PC-9 (cell line): ENCODE measurements around the gene TMEM200C. TPM values are rescaled to one million over a fixed set of nuclear protein-coding genes. Genes with fewer than 3 reads are reported as not detected.

Source experiments
- BruUV-seq: library from RNA; stranded (reverse); fragments of 400-500 nt; replicated peaks from 2 replicates; lab custom pipeline; 2021; lab: Mats Ljungman, UMichigan
- CTCF ChIA-PET: fragments of 300-600 bp; sonication (Branson Sonifier 250); formaldehyde crosslinking; loops from one replicate; lab custom pipeline; 2022; ENCODE audit warnings: antibody characterized with exemption; lab: Charles Lee
- POLR2A ChIA-PET: fragments of 300-600 bp; sonication (Branson Sonifier 250); formaldehyde crosslinking; loops from one replicate; lab custom pipeline; 2022; ENCODE audit warnings: antibody characterized with exemption; ENCODE audit not compliant: unreplicated experiment; lab: Charles Lee
- DNase-seq, 2 experiments: peaks; one replicate each; pipeline versions ENCODE4 v3.0.0 to v3.0.0-alpha.2; 2015 to 2022; ENCODE audit warnings: mixed read lengths in 1 of 2
- H2AFZ ChIP-seq: fragments of 200-600 bp; sonication (generic); 2 replicates; pipeline ENCODE4 v1.8.1; 2017; ENCODE audit warnings: antibody characterized with exemption
- H3F3A ChIP-seq: fragments of 200-600 bp; sonication (generic); 2 replicates; pipeline ENCODE4 v1.8.1; 2017; ENCODE audit warnings: antibody characterized with exemption, mild to moderate bottlenecking, low read depth; ENCODE audit not compliant: insufficient read depth
- H3K27ac ChIP-seq: fragments of 200-600 bp; sonication (generic); 2 replicates; pipeline ENCODE4 v1.6.1; 2016; ENCODE audit warnings: mixed run types
- H3K27me3 ChIP-seq: fragments of 200-600 bp; sonication (generic); 2 replicates; pipeline ENCODE4 v1.6.1; 2016; ENCODE audit warnings: low read depth, mixed run types; ENCODE audit not compliant: insufficient read depth
- H3K36me3 ChIP-seq: fragments of 200-600 bp; sonication (generic); 2 replicates; pipeline ENCODE4 v1.6.1; 2016; ENCODE audit warnings: low read depth, mixed run types
- H3K4me1 ChIP-seq: fragments of 200-600 bp; sonication (generic); replicated peaks from 2 replicates; pipeline ENCODE4 v1.6.1; 2016; ENCODE audit warnings: mixed run types; ENCODE audit not compliant: insufficient read depth
- H3K4me2 ChIP-seq: fragments of 200-600 bp; sonication (generic); 2 replicates; pipeline ENCODE4 v1.6.1; 2017; ENCODE audit warnings: mixed run types
- H3K4me3 ChIP-seq: fragments of 200-600 bp; sonication (generic); 2 replicates; pipeline ENCODE4 v1.6.1; 2016; ENCODE audit warnings: mixed run types
- H3K79me2 ChIP-seq: fragments of 200-600 bp; sonication (generic); 2 replicates; pipeline ENCODE4 v1.6.1; 2017; ENCODE audit warnings: low read depth, mixed run types
- H3K9me2 ChIP-seq: fragments of 200-600 bp; sonication (generic); 2 replicates; pipeline ENCODE4 v1.8.1; 2017; ENCODE audit warnings: mild to moderate bottlenecking; ENCODE audit not compliant: insufficient read depth
- H3K9me3 ChIP-seq: fragments of 200-600 bp; sonication (generic); 2 replicates; pipeline ENCODE4 v1.8.1; 2016; ENCODE audit warnings: low read depth; ENCODE audit not compliant: insufficient read depth
- H4K20me1 ChIP-seq: fragments of 200-600 bp; sonication (generic); 2 replicates; pipeline ENCODE4 v1.8.1; 2017; ENCODE audit not compliant: insufficient read depth
- CTCF ChIP-seq: fragments of 200-600 bp; sonication (generic); conservative IDR thresholded peaks from 2 replicates; pipeline ENCODE4 v1.6.1; 2017; ENCODE audit warnings: mixed run types, antibody characterized with exemption, mild to moderate bottlenecking, moderate library complexity
- EZH2 ChIP-seq: fragments of 200-600 bp; sonication (generic); IDR thresholded peaks from 2 replicates; pipeline ENCODE4 v1.8.0; 2017; ENCODE audit warnings: antibody characterized with exemption, low read depth
- intact Hi-C: fragments of 100-400 bp; cut with micrococcal nuclease; formaldehyde crosslinking; loops from one replicate; pipeline ENCODE4 v1.10.0; 2022; ENCODE audit not compliant: unreplicated experiment
- total RNA-seq: library from RNA; stranded (reverse); gene quantifications from 2 replicates; pipeline ENCODE4 v1.2.3, GENCODE V29; 2021

TMEM200C gene
- total RNA-seq, 1 experiment from 2014 or later: not detected

GRCh38 chr18:5937795-5938194, 42.5 kb upstream of the TMEM200C start:
- DNase-seq: no peak
- Histone ChIP-seq H3K4me2 (no peak overlapping the region), H2AFZ (no peak overlapping the region), H3K4me3 (no peak overlapping the region), H3F3A (no peaks in the 10 kb centered on the region), H3K4me1 (no peaks in the 10 kb centered on the region), H3K27me3 (peaks cover 38% of the 10 kb centered on the region; the same call in 1 of the 2 replicates), H3K9me2 (no peaks in the 10 kb centered on the region), H3K79me2 (no peaks in the 10 kb centered on the region), H3K27ac (no peak overlapping the region), H4K20me1 (no peaks in the 10 kb centered on the region), H3K36me3 (no peaks in the 10 kb centered on the region), H3K9me3 (no peaks in the 10 kb centered on the region)
- ChIA-PET POLR2A (no interaction called here), CTCF (no interaction called here)
- intact Hi-C loops: no loop called here
- BruUV-seq: no TSS peak
- TF ChIP-seq EZH2 (no peak), CTCF (no peak)

DNA sequence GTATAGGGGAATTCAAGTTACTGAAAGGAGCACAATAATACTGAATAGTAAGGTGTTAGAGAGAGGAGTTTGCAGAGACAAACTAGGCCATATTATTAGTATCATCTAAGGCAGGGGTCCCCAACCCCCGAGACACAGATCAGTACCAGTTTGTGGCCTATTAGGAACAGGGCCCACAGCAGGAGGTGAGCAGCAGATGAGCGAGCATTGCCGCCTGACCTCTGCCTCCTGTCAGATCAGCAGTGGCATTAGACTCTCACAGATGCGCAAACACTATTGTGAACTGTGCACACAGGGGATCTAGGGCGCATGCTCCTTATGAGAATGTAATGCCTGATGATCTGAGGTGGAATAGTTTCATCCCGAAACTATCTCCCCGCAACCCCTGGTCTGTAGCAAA, 41.8 kb upstream of the TMEM200C start:
- no TSS peak for BruUV-seq
- ChIA-PET POLR2A (no interaction called here), CTCF (no interaction called here)
- no peaks in the 10 kb centered on the region for H3K9me2 ChIP-seq
- intact Hi-C loops: no loop called here
- TF ChIP-seq EZH2 (no peak), CTCF (no peak)
- peaks cover 38% of the 10 kb centered on the region; the same call in 1 of the 2 replicates for H3K27me3 ChIP-seq
- H3F3A ChIP-seq: no peaks in the 10 kb centered on the region
- no peaks in the 10 kb centered on the region for H3K9me3 ChIP-seq
- H3K4me3 ChIP-seq: no peak overlapping the region
- no peak overlapping the region for H2AFZ ChIP-seq
- H4K20me1 ChIP-seq: no peaks in the 10 kb centered on the region
- no peak overlapping the region for H3K4me2 ChIP-seq
- no peaks in the 10 kb centered on the region for H3K79me2 ChIP-seq
- no peak for DNase-seq
- H3K4me1 ChIP-seq: no peaks in the 10 kb centered on the region
- H3K27ac ChIP-seq: no peak overlapping the region
- no peaks in the 10 kb centered on the region for H3K36me3 ChIP-seq

DNA sequence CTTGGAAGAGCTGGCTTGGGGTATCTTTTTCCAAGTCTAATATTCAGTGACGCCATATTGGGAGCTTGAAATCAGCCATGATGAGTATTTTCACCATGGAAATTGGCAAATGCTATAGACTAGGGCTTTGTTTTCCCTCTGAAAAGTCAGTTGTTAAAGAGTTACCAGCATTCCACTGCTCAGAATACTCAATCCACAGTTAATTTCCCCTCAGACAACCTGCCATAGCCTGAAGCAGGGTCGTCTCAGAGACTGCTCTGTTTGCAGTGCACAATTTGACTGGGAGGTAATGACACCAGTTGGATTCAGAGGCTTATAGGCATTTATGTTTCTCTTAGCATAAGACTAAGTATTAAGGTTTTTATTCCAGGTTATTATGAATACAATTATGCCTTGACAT, 35.5 kb upstream of the TMEM200C start:
- Histone ChIP-seq H3F3A (no peaks in the 10 kb centered on the region), H3K9me3 (no peaks in the 10 kb centered on the region), H3K4me3 (no peak overlapping the region), H3K4me2 (no peak overlapping the region), H2AFZ (no peak overlapping the region), H3K27ac (no peak overlapping the region), H3K9me2 (no peaks in the 10 kb centered on the region), H4K20me1 (no peaks in the 10 kb centered on the region), H3K27me3 (peaks cover 7% of the 10 kb centered on the region; the same call in 1 of the 2 replicates), H3K79me2 (no peaks in the 10 kb centered on the region), H3K4me1 (no peaks in the 10 kb centered on the region), H3K36me3 (no peaks in the 10 kb centered on the region)
- CTCF ChIA-PET: no interaction called here
- POLR2A ChIA-PET: no interaction called here
- no peak for DNase-seq
- intact Hi-C loops: no loop called here
- no TSS peak for BruUV-seq
- no peak for TF ChIP-seq CTCF
- no peak for TF ChIP-seq EZH2
